ENCODE data around the gene THSD4. TPM values are rescaled to one million over a fixed set of nuclear protein-coding genes. Genes with fewer than 3 reads are reported as not detected.

The THSD4 gene
- total and polyA plus RNA-seq, 2 of the 8 experiments (the other 6 are each of a cell fraction or from before 2014, with no cell fraction given), result 2.5 to 6.2 TPM

DNA sequence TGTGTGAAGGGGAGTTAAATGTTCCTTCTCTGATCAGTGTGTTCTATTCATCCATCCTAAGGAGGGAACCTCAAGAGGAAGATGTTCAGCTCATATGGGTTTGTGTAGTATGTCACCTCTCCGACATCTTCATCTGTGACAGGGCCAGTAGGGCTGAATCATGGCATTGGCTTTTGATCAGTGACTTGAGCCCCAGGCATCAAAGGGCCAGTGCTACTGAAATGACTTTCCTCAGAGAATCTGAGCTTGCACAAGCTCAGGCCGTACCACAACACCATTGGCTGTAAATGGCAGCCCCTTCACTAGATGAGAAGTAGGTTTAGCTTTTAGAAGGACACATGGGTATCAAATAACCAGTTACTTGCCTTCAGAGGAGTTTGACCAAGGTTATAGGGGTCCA is 511.9 kb downstream of the THSD4 start (continued):
- TF ChIP-seq BACH1 (IDR thresholded peaks at IDR 0.05; ENCODE audit: low read length) (no peak), KDM1A (IDR thresholded peaks at IDR 0.05; ENCODE audit: borderline replicate concordance, low read length) (no peak), CHD2 (IDR thresholded peaks at IDR 0.05; ENCODE audit: low read length) (no peak)

Data from H1 (cell line).